WI38 (cell line): ENCODE data around the gene TCERG1L.

Source experiments
- H3K4me3 ChIP-seq: 2 replicates; pipeline ENCODE4 v1.5.1; 2011; ENCODE audit warnings: low read depth, mild to moderate bottlenecking, control low read depth, low read length
- CTCF ChIP-seq: IDR thresholded peaks from 2 replicates; pipeline ENCODE4 v1.5.1; 2012; ENCODE audit warnings: low read depth, mild to moderate bottlenecking, control low read depth, low read length

The TCERG1L gene

DNA sequence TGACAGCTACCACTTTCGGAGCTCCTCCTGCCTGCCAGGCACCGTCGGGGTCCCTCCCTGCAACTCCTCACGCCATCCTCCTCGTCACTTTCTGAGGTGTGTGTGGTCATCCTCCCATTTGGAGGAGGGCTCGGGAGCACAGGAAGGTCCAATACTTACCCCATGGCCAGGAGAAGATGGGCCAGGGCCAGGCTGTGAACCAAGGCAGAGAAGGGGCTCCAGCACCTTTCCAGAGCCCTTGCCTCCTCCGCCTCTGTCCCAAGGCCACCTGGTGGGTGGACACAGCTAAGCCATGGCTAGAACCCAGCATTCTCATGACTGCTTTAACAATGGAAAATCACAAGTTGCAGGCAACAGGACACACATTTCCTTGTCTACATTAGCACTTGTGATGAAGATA, 215.5 kb downstream of the TCERG1L start:
- H3K4me3 ChIP-seq = no peak overlapping the region
- no peak for TF ChIP-seq CTCF

DNA sequence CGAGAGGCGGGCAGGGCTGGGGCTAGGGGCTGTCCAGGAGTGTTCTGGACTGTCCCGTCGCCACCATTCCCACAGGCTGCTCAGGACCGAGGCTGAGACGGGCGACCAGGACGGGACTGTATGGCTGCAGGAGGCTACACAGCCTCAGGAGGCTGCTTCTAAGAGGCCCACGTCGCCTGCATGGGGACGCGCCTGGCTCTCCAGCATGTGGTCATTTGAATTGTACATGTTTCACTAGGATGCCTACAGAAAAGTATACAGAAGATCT, 216.3 kb downstream of the TCERG1L start:
- no peak for TF ChIP-seq CTCF
- H3K4me3 ChIP-seq = no peak overlapping the region

DNA sequence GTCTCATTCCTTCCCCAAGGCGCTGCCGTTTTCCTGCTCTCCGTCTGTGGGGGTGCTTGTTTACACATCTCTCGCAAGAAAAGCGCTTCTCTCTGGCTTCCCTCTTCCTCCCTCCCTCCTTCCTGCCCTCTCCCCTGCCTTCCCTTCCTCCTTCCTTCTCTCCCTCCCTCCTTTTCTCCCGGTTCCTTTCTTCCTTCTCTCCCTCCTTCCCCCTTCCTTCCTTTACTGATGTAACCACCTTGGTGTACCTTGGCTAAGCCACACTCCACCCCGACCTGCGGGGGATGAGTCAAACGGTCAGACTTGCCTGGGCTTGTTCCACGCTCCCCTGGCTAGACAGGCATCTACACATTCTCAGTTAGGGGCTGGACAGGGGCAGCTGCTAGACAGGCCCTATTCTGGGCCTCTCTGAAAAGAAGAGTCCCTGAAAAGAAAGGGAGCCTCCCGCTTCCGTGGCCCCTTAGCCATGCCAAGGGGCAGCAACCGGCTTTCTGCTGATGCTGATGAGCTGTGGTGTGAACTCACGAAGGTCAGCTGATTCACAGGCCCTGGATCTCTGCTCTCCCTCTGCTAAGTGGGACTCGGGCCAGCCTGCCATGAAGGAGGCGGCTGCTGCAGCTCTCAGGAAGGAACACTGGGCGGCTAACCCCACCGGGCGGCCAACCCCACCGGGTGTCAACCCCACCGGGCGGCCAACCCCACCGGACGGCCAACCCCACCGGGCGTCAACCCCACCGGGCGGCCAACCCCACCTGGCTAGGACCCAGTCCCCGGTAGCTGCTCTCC, 216.8 kb downstream of the TCERG1L start:
- no peak for TF ChIP-seq CTCF
- no peak overlapping the region for H3K4me3 ChIP-seq

GRCh38 chr10:131093795-131094366, 217.6 kb downstream of the TCERG1L start:
- no peak for TF ChIP-seq CTCF
- no peak overlapping the region for H3K4me3 ChIP-seq

- TF ChIP-seq CTCF = no peak
- H3K4me3 ChIP-seq = no peak overlapping the region
Measured at GRCh38 chr10:131093346-131093745, 218.2 kb downstream of the TCERG1L start.

- no peak for TF ChIP-seq CTCF
- H3K4me3 ChIP-seq = no peak overlapping the region
Measured at GRCh38 chr10:131092876-131093275, 218.6 kb downstream of the TCERG1L start.

GRCh38 chr10:131092386-131092785, 219.1 kb downstream of the TCERG1L start:
- TF ChIP-seq CTCF = no peak
- no peak overlapping the region for H3K4me3 ChIP-seq
